ENCODE data around the gene GNB1.

Gene GNB1

GRCh38 chr1:1779691-1780597, 110.9 kb downstream of the GNB1 start:
- FAIRE-seq = no peak

DNA sequence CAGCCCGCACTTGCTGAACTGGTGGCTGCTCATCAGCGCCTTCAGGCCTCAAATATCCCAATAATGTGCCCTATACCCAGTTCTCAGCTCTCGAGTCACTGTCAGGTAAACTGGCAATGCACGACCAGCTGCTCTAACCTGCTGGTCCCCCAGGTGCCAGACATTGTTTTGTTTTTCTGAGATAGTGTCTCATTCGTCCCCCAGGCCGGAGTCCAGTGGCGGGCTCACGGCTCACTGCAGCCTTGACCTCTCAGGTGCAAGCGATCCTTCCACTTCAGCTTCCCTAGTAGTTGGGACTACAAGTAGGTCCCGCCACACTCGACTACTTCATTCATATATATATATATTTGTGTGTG, 111.6 kb downstream of the GNB1 start:
- FAIRE-seq = no peak

DNA sequence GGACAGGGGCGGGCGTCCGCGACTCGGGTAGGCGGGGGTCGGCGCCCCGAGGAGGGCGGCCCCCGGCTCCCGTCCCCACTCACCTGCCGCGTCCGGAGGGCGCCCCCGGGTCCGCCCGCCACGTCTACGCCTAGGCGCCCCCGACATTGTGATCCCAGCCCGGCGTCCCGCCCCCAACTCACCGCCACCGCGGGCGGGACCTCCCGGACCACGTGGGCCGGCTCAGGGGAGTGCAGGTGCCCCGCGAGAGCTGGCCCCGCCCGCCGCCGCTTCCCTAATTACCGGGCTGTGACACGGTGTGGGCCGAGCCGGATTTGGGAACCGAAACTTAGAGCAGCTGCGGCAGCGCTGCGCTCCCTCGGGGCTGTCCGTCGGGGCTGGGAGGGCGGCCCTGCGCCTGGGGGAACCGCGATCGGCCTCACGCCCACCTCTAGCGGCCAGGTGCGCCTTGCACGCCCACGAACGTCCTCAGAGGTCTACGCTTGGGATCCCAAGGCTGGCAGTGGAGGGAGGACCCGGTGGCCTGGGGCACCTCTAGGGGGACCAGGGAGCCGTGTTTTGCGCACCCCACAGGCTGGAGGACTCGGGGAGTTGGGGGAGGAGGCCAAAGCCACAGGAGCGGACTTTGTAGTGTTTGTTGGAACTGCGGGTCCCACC, 112.1 kb downstream of the GNB1 start:
- no peak for FAIRE-seq

DNA sequence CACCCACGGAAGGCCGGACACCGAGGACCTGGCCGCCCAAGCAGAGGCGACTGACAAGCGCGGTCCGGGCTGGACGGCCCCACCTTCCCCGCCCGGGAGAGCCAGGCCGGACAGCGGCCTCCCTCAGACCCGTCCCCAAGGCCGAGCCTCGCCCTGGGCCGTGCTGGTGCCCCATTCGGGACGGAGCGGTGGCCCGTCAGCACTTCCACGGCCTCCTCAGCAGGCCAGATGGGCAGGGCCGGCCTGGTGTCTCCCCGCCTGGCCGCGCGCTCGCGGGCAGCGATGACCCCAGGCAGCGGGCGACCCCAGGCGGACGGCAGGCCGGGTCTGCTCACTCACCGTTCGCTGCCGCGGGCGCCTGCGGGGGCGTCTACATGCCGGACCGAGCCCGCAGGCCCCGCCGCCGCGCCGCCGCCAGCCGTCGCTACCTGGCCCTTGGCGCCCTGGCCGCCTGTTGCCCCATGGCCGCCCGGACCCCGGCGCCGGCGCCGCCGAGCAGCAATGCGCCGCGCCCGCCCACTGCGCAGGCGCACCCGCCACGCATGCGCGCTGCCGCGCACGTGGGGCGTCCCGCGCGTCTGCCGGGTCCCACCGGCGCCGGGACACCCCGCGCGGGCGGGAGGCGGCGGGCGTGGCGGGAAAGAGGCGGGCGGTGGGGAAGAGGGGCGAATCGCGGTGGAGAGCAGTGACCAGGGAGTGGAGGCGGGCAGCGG, 112.8 kb downstream of the GNB1 start, which contains the start of gene NADK:
NADK (minus strand) TSS at position 521 of the 713 bp plus-strand sequence. CDS start 13,064 bp downstream, outside the sequence.
- no peak for FAIRE-seq

DNA sequence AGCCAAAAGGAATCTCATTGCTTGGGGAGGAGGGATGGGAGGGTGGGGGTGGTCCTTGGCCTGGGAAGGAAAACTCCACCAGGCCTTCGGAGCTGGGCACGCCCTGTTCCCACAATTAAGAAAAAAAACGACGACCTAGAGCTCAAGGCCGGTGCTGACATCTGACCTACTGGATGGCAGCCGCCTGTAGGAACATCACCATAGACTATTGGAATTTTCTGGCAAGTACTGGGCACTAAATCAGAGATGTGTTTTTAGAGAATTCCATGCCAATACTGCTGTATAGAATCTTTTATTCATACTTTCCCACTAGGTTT, 113.3 kb downstream of the GNB1 start:
- FAIRE-seq = no peak

- FAIRE-seq = no peak
These were observed 114.0 kb downstream of the GNB1 start for GRCh38 chr1:1776672-1777582.

- FAIRE-seq = no peak
These were observed 115.3 kb downstream of the GNB1 start for GRCh38 chr1:1775327-1776226.

- FAIRE-seq = no peak
These were observed 117.0 kb downstream of the GNB1 start for GRCh38 chr1:1773874-1774273.

- no peak for FAIRE-seq
These were observed 119.8 kb downstream of the GNB1 start for GRCh38 chr1:1771096-1771495.

DNA sequence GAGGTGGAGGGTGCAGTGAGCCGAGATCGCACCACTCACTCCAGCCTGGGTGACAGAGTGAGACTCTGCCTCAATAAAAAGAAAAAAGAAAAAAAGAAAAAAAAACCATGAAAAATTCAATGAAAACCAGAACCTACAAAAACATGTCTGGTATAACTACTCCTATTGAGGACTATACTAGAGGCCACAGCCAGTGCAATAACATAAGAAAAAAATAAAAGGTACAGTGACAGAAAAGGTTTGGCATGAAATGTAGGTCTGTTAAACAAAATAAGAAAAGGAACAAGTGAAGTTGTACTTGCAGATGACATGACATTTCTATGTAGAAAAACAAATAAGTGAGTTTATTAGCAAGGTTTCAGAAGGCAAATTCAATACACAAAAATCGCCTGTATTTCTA, 120.8 kb downstream of the GNB1 start:
- no peak for FAIRE-seq

GRCh38 chr1:1768249-1768992, 122.5 kb downstream of the GNB1 start:
- no peak for FAIRE-seq

DNA sequence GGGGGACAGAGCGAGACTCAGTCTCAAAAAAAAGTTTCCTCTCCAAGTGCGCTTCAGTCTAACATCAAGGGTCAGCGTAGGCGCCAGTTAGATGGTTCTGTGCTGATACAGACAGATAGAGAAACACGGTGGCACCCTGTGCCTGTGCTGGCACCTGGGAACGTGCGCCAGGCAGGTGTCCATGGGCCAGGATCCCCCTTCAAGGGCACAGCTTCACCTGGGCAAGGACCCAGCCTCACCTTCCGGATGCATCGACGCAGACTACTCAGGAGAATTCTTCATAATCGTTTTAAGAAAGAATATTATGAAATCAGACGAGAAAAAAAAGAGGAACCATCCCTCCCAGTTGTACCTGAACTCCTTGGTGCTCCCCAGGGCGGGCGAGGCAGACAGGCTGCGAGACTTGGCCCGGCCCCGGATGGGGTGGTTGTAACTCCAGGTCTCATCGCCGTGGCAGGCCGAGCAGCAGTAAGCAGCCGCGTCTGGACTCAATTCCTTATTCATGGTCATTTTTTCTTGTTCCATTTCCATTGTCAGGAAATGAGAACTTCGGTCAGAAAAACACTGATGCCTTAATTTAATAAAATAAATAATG, 125.9 kb downstream of the GNB1 start:
- FAIRE-seq = no peak

- no peak for FAIRE-seq
These were observed 126.9 kb downstream of the GNB1 start for GRCh38 chr1:1763657-1764621.

GRCh38 chr1:1761504-1762376, 129.1 kb downstream of the GNB1 start:
- no peak for FAIRE-seq

GRCh38 chr1:1760715-1761114, 130.2 kb downstream of the GNB1 start:
- no peak for FAIRE-seq

- no peak for FAIRE-seq
These were observed 130.6 kb downstream of the GNB1 start for GRCh38 chr1:1760345-1760650.

DNA sequence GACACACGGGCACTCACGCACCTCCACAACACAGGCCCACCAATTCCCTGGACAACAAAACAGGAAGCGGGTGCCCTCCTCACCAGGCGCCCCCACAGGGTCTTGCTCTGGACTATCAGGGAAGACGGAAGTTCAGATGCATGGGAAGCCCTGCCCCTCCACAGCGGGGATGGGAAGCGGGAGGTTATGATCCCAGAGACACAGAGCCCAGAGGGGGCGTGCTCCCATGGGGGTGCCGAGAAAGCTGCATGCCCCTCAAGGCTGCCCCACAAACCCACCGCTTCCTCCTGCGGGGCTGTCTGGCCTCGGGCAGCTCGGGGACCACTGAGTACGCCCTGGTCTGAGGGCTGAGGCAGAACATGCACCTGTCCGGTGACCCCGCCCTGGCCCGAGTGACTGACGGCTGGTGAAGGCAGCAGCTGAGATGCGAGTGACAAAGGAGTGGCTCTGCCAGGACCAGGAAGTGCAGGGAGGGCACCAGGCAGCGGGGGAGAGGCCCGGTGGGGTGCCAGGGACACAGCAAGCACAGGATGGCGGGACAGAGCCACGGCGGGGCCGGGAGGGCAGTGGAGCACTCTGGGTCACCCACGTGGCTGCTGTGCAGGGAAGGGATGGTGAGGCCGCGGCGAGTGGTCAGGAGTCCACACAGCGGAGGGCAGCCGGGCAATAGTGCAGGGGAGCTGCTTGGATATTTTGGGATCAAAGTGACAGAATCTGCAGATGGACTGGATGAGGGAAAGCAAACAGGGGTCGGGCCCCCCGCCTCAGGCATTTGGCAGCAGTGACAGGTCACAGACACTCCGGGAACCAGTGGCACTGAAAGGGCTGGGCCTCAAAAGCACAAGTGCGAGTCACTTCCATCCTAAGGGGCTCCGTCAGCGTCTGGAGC, 131.2 kb downstream of the GNB1 start:
- no peak for FAIRE-seq
